ENCODE data around the gene HSPA4.
"Not testable (repeated sequence)": the region's sequence is repeated elsewhere in the genome, so short reads cannot be mapped to it uniquely, and the experiment has no call there.

GRCh38 chr5:133036677-133037076, 15.1 kb upstream of the HSPA4 start:
- not testable (repeated sequence) for TF ChIP-seq RAD21 (conservative IDR thresholded peaks at IDR 0.05); EP300 (conservative IDR thresholded peaks at IDR 0.05; ENCODE audit: poor library complexity, severe bottlenecking); EZH2 (IDR thresholded peaks at IDR 0.05; ENCODE audit: borderline replicate concordance, insufficient read depth, low read length, poor library complexity, severe bottlenecking); CTCF (IDR thresholded peaks at IDR 0.05; ENCODE audit: poor library complexity, severe bottlenecking); REST (IDR thresholded peaks at IDR 0.05; ENCODE audit: borderline replicate concordance); SMC3 (conservative IDR thresholded peaks at IDR 0.05; ENCODE audit: poor library complexity)

All from neural cell (in vitro differentiated cells).